ENCODE results near the gene SAMD4B. TPM values are rescaled to one million over a fixed set of nuclear protein-coding genes. Genes with fewer than 3 reads are reported as not detected.

Gene SAMD4B
- total and polyA plus RNA-seq, 10 of the 15 experiments (the other 5 are each of a cell fraction or from before 2014, with no cell fraction given) = 2.4 to 43.3 (median 23.9) TPM

DNA sequence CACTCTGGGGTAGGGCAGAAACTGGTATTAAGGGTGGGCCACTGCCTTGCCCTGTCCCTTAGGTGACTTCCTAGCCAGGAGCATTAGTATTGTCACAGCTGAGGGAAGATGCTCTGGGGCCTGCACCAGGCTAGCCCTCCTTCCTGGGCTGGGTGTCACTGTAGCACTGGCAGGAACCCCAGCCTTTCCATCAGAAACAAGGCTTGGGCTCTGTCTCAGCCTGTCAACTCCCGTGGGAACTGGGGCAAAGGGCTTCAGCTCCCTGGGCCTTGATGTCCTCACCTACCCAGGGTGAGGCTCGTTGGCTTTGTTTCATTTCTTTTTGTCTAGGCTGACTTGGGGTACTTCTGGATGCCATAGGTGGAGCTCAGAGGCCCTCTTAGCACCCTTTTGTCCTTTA lies 30.7 kb downstream of the SAMD4B start:
- intact Hi-C loops (cut with micrococcal nuclease; ENCODE audit: unreplicated experiment) = no loop called here
- TF ChIP-seq TCF3 (IDR thresholded peaks at IDR 0.05; ENCODE audit: borderline replicate concordance, insufficient read depth, low read depth, low read length) (no peak), FOS (IDR thresholded peaks at IDR 0.05; ENCODE audit: borderline replicate concordance, extremely low read depth, insufficient read length) (no peak), PML (IDR thresholded peaks at IDR 0.05; ENCODE audit: low read length) (no peak), RFX5 (IDR thresholded peaks at IDR 0.05; ENCODE audit: low read depth, low read length) (no peak), NFXL1 (IDR thresholded peaks at IDR 0.05; ENCODE audit: borderline replicate concordance) (no peak), SUPT20H (IDR thresholded peaks at IDR 0.05; ENCODE audit: borderline replicate concordance, control insufficient read depth, low read depth, low read length) (no peak), BHLHE40 (IDR thresholded peaks at IDR 0.05; ENCODE audit: borderline replicate concordance in 1 of 2, low read depth in 2 of 2, low read length in 1 of 2) (no peak), RELA (IDR thresholded peaks at IDR 0.05; ENCODE audit: borderline replicate concordance, partially characterized antibody) (no peak), ATF7 (IDR thresholded peaks at IDR 0.05; ENCODE audit: low read depth) (no peak), POLR2AphosphoS2 (IDR thresholded peaks at IDR 0.05; ENCODE audit: low read depth, low read length) (no peak), RB1 (IDR thresholded peaks at IDR 0.05; ENCODE audit: borderline replicate concordance) (no peak), CHD4 (IDR thresholded peaks at IDR 0.05) (no peak), KAT2A (conservative IDR thresholded peaks at IDR 0.05; ENCODE audit: control insufficient read depth, low read depth, low read length) (no peak), SRF (IDR thresholded peaks at IDR 0.05; ENCODE audit: low read depth in 2 of 2, low read length in 2 of 2) (no peak), MTA3 (IDR thresholded peaks at IDR 0.05; ENCODE audit: borderline replicate concordance, low read length) (no peak), ASH2L (IDR thresholded peaks at IDR 0.05; ENCODE audit: borderline replicate concordance, low read depth) (no peak)
- TF ChIP-seq, protein P1, sequence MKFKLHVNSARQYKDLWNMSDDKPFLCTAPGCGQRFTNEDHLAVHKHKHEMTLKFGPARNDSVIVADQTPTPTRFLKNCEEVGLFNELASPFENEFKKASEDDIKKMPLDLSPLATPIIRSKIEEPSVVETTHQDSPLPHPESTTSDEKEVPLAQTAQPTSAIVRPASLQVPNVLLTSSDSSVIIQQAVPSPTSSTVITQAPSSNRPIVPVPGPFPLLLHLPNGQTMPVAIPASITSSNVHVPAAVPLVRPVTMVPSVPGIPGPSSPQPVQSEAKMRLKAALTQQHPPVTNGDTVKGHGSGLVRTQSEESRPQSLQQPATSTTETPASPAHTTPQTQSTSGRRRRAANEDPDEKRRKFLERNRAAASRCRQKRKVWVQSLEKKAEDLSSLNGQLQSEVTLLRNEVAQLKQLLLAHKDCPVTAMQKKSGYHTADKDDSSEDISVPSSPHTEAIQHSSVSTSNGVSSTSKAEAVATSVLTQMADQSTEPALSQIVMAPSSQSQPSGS (IDR thresholded peaks at IDR 0.05; ENCODE audit: low read length) = no peak
- TF ChIP-seq, protein P2, sequence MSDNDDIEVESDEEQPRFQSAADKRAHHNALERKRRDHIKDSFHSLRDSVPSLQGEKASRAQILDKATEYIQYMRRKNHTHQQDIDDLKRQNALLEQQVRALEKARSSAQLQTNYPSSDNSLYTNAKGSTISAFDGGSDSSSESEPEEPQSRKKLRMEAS (IDR thresholded peaks at IDR 0.05; ENCODE audit: low read depth, low read length) = no peak
- TF ChIP-seq, protein P3, sequence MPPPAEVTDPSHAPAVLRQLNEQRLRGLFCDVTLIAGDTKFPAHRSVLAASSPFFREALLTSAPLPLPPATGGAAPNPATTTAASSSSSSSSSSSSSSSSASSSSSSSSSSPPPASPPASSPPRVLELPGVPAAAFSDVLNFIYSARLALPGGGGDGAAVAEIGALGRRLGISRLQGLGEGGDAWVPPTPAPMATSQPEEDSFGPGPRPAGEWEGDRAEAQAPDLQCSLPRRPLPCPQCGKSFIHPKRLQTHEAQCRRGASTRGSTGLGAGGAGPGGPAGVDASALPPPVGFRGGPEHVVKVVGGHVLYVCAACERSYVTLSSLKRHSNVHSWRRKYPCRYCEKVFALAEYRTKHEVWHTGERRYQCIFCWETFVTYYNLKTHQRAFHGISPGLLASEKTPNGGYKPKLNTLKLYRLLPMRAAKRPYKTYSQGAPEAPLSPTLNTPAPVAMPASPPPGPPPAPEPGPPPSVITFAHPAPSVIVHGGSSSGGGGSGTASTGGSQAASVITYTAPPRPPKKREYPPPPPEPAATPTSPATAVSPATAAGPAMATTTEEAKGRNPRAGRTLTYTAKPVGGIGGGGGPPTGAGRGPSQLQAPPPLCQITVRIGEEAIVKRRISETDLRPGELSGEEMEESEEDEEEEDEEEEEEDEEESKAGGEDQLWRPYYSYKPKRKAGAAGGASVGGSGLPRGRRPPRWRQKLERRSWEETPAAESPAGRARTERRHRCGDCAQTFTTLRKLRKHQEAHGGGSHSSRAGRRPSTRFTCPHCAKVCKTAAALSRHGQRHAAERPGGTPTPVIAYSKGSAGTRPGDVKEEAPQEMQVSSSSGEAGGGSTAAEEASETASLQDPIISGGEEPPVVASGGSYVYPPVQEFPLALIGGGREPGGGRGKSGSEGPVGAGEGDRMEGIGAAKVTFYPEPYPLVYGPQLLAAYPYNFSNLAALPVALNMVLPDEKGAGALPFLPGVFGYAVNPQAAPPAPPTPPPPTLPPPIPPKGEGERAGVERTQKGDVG (CRISPR knock-in tag; IDR thresholded peaks at IDR 0.05) = no peak
- WGBS (ENCODE audit: insufficient coverage, insufficient replicate concordance, low lambda C conversion rate, missing lambda C conversion rate) = 94% methylated on average over 2 of the region's 2 CpGs
- in situ Hi-C loops (cut with MboI) = no loop called here
- Histone ChIP-seq H3K4me1 (ENCODE audit: control insufficient read depth, insufficient read depth, low read length) (no peaks in the 10 kb centered on the region), H3K4me3 (no peak overlapping the region), H3K9me3 (replicated peaks; ENCODE audit: control insufficient read depth, insufficient read depth, low read length) (no peaks in the 10 kb centered on the region), H3K27ac (ENCODE audit: control insufficient read depth, insufficient read depth) (no peak overlapping the region), H4K20me1 (ENCODE audit: control insufficient read depth, insufficient read depth) (no peaks in the 10 kb centered on the region), H3K27me3 (replicated peaks in 1 of 2; ENCODE audit: control insufficient read depth in 2 of 2, insufficient read depth in 2 of 2, low read length in 1 of 2) (no peaks in the 10 kb centered on the region), H3K4me2 (ENCODE audit: control insufficient read depth, insufficient read depth) (no peak overlapping the region), H3K9ac (ENCODE audit: control insufficient read depth, insufficient read depth, low read length) (no peak overlapping the region), H2AFZ (ENCODE audit: control insufficient read depth, low read depth, low read length) (no peak overlapping the region), H3K36me3 (ENCODE audit: control insufficient read depth in 2 of 2, insufficient read depth in 2 of 2, low read length in 1 of 2) (peaks cover 12 to 33% of the 10 kb centered on the region in 2 experiments; a peak in 3 of 4 replicates), H3K79me2 (ENCODE audit: control insufficient read depth, insufficient read depth, low read length) (no peaks in the 10 kb centered on the region)
- ChIA-PET CTCF (no interaction called here), RAD21 (ENCODE audit: unreplicated experiment) (no interaction called here), POLR2A (no interaction called here), SMC1A (ENCODE audit: uncharacterized antibody, unreplicated experiment) (no interaction called here)
- no peak for ATAC-seq
- no peak for FAIRE-seq
- no TSS peak for BruUV-seq (replicated peaks)
- no peak for DNase-seq (ENCODE audit: low read depth, low spot score)
